ENCODE results near the gene CNTFR.

- TF ChIP-seq CTCF (conservative IDR thresholded peaks at IDR 0.05; ENCODE audit: low read depth in 2 of 2): no peak
- no peak for TF ChIP-seq POLR2AphosphoS5 (IDR thresholded peaks at IDR 0.05; ENCODE audit: low read depth)
- TF ChIP-seq EZH2 (IDR thresholded peaks at IDR 0.05; ENCODE audit: low read depth, unreplicated experiment): no peak
Measured at GRCh38 chr9:34520505-34521385, 68.8 kb downstream of the CNTFR start.

Data from GM23338 (cell line).